HepG2 (cell line): ENCODE results near the gene HAUS1. TPM values are rescaled to one million over a fixed set of nuclear protein-coding genes. Genes with fewer than 3 reads are reported as not detected.

Experiments used
- AHR ChIP-seq: IDR thresholded peaks from 2 replicates; pipeline ENCODE4 v1.6.1; 2018; ENCODE audit warnings: missing genetic modification reagents, missing compliant biosample characterization
- CENPX ChIP-seq: sonication (generic); formaldehyde crosslinking; IDR thresholded peaks from 2 replicates; pipeline ENCODE4 v1.9.0; 2021; ENCODE audit warnings: mild to moderate bottlenecking, missing genetic modification reagents, moderate library complexity
- DNMT3B ChIP-seq: conservative IDR thresholded peaks from 2 replicates; pipeline ENCODE4 v1.6.1; 2016; ENCODE audit warnings: missing biosample characterization, control low read depth
- GPN1 ChIP-seq: sonication (generic); formaldehyde crosslinking; IDR thresholded peaks from 2 replicates; pipeline ENCODE4 v1.5.1; 2020; ENCODE audit warnings: missing genetic modification reagents, borderline replicate concordance
- PAWR ChIP-seq: sonication (generic); formaldehyde crosslinking; IDR thresholded peaks from 2 replicates; pipeline ENCODE4 v1.4.0; 2020; ENCODE audit warnings: missing genetic modification reagents, mild to moderate bottlenecking, borderline replicate concordance
- RARG ChIP-seq: sonication (generic); formaldehyde crosslinking; IDR thresholded peaks from 2 replicates; pipeline ENCODE4 v1.4.0; 2020; ENCODE audit warnings: low read depth, mild to moderate bottlenecking, missing genetic modification reagents
- THAP9 ChIP-seq: sonication (generic); formaldehyde crosslinking; IDR thresholded peaks from 2 replicates; pipeline ENCODE4; 2020; ENCODE audit warnings: missing genetic modification reagents, mild to moderate bottlenecking, borderline replicate concordance
- U2AF1 ChIP-seq: fragments of 200-400 bp; formaldehyde crosslinking; optimal IDR thresholded peaks from 2 replicates; pipeline ENCODE3; 2017; ENCODE audit warnings: mild to moderate bottlenecking, low read depth, low read length
- YEATS4 ChIP-seq: sonication (generic); formaldehyde crosslinking; IDR thresholded peaks from 2 replicates; pipeline ENCODE4 v1.4.0; 2020; ENCODE audit warnings: missing genetic modification reagents, borderline replicate concordance
- ZEB1 ChIP-seq: IDR thresholded peaks from 2 replicates; pipeline ENCODE4 v1.6.1; 2012; ENCODE audit warnings: mild to moderate bottlenecking, low read depth, inconsistent platforms; ENCODE audit not compliant: insufficient replicate concordance
- ZKSCAN8 ChIP-seq: IDR thresholded peaks from 2 replicates; pipeline ENCODE4 v1.6.1; 2016; ENCODE audit warnings: borderline replicate concordance, missing genetic modification reagents, missing compliant biosample characterization
- ZNF296 ChIP-seq: sonication (generic); formaldehyde crosslinking; conservative IDR thresholded peaks from 2 replicates; pipeline ENCODE4 v1.5.0; 2020; ENCODE audit warnings: mild to moderate bottlenecking, missing genetic modification reagents
- ZNF501 ChIP-seq: sonication (generic); formaldehyde crosslinking; IDR thresholded peaks from 2 replicates; pipeline ENCODE4 v1.5.1; 2020; ENCODE audit warnings: mild to moderate bottlenecking, moderate library complexity, missing genetic modification reagents
- ZNF512 ChIP-seq: sonication (generic); formaldehyde crosslinking; IDR thresholded peaks from 2 replicates; pipeline ENCODE4 v1.4.0; 2020; ENCODE audit warnings: mild to moderate bottlenecking, missing genetic modification reagents
- ZNF580 ChIP-seq: IDR thresholded peaks from 2 replicates; pipeline ENCODE4 v1.6.1; 2016; ENCODE audit warnings: low read depth, borderline replicate concordance
- ZNF878 ChIP-seq: sonication (generic); formaldehyde crosslinking; IDR thresholded peaks from 2 replicates; pipeline ENCODE4 v1.8.1; 2023; ENCODE audit warnings: mild to moderate bottlenecking, missing genetic modification reagents, moderate library complexity
- polyA plus RNA-seq, 8 experiments: library from polyadenylated mRNA; depleted of rRNA in 3 of 8; stranded (reverse) in 7 of 8; unstranded in 1 of 8; fragments of >200 nt; fragmentation: Illumina TruSeq in 4 of 8; extraction: Trizol in 4 of 8; gene quantifications; 2 replicates each; pipeline versions ENCODE4 v1.2.1 to v1.2.3, GENCODE V29; 2011 to 2016; ENCODE audit warnings: low read depth in 4 of 8, missing spikeins in 1 of 8, mixed read lengths in 1 of 8; ENCODE audit not compliant: insufficient read depth in 1 of 8
- total RNA-seq, 5 experiments: library from RNA; depleted of rRNA; stranded (reverse); fragments of >200 nt; fragmentation: Illumina TruSeq; extraction: Trizol; gene quantifications; 2 replicates each; pipeline ENCODE4 v1.2.3, GENCODE V29; 2016; ENCODE audit warnings: low read depth in 1 of 5
- TF ChIP-seq, protein P1 (sequence below), 2 experiments: IDR thresholded peaks; 2 replicates each; pipeline ENCODE4 v1.6.1; 2011 to 2012; ENCODE audit warnings: low read length in 2 of 2, borderline replicate concordance in 1 of 2, low read depth in 1 of 2, mild to moderate bottlenecking in 1 of 2, moderate library complexity in 1 of 2

The HAUS1 gene
- total and polyA plus RNA-seq, 2 of the 13 experiments (the other 11 are each of a cell fraction or from before 2014, with no cell fraction given): 20.6 to 59.2 TPM

DNA sequence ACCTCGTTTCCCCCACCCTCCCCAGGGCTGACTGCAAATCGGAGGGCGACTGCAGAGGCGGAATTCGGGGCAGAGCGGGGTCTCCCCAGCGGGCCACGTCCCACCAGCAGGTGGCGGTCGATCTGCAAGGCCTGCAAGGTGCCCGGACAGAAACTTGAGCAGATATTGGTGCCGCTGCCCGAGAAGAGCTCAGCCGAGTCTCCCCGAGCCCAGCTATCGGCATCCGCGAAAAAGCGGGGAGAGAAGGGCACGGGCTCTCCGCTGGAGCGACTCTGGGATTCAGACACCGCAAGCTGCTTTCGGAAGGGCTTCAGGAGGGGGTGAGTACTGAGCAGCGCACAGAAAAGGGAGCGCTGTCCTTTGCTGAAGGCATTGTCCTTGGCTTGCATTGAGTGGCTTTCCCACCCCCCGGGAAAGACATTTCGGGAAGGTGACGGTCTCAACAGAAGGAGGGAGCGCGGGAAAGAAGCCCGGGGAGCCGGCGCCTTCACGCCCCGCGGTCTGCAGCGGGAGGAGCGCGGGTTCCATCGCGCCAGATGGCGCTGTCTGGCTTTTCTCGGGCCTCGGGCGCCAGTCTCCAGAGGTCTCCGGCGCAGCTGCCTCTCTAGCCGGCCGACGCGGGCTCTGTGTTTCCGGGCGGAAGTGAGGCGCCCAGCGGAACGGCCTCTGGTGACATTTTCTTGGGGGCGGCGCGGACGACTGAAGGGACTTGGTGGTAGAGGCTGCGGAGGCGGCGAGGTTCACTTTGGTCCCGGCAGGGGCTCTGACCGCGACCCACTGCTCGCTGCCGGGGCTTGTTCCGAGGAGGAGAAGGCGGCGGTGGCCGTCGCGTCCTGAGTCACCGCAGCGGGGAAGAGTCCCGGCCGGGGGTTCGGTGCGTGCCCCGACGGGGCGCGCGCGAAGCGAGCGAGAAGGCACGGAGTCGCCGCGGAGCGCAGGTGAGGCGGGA lies 69.5 kb downstream of the HAUS1 start (continued):
- TF ChIP-seq RARG (CRISPR knock-in tag) (no peak), AHR (CRISPR knock-in tag) (peak; percentile 30; the same call in 1 of the 2 replicates), ZEB1 (peak; percentile 73), PAWR (CRISPR knock-in tag) (no peak), U2AF1 (peak; percentile 97), GPN1 (CRISPR knock-in tag) (no peak), THAP9 (CRISPR knock-in tag) (peak; percentile 81; the same call in 1 of the 2 replicates), ZNF296 (CRISPR knock-in tag) (no peak), ZNF512 (CRISPR knock-in tag) (no peak), DNMT3B (no peak), ZKSCAN8 (CRISPR knock-in tag) (0 out of 2 replicates have a peak, but pooled peaks have one; percentile 11), ZNF878 (CRISPR knock-in tag) (no peak), ZNF501 (peak; percentile 90; the same call in 1 of the 2 replicates), CENPX (no peak), ZNF580 (CRISPR knock-in tag) (peak; percentile 76; the same call in 1 of the 2 replicates), YEATS4 (peak; percentile 71)
- TF ChIP-seq, protein P1, sequence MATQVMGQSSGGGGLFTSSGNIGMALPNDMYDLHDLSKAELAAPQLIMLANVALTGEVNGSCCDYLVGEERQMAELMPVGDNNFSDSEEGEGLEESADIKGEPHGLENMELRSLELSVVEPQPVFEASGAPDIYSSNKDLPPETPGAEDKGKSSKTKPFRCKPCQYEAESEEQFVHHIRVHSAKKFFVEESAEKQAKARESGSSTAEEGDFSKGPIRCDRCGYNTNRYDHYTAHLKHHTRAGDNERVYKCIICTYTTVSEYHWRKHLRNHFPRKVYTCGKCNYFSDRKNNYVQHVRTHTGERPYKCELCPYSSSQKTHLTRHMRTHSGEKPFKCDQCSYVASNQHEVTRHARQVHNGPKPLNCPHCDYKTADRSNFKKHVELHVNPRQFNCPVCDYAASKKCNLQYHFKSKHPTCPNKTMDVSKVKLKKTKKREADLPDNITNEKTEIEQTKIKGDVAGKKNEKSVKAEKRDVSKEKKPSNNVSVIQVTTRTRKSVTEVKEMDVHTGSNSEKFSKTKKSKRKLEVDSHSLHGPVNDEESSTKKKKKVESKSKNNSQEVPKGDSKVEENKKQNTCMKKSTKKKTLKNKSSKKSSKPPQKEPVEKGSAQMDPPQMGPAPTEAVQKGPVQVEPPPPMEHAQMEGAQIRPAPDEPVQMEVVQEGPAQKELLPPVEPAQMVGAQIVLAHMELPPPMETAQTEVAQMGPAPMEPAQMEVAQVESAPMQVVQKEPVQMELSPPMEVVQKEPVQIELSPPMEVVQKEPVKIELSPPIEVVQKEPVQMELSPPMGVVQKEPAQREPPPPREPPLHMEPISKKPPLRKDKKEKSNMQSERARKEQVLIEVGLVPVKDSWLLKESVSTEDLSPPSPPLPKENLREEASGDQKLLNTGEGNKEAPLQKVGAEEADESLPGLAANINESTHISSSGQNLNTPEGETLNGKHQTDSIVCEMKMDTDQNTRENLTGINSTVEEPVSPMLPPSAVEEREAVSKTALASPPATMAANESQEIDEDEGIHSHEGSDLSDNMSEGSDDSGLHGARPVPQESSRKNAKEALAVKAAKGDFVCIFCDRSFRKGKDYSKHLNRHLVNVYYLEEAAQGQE (IDR thresholded peaks at IDR 0.05; ENCODE audit: borderline replicate concordance in 1 of 2, low read depth in 1 of 2, low read length in 2 of 2): no peak
